HG03521 (cell line): Measurements from ENCODE around the gene TNNI3K.

ENCODE experiments used
- ATAC-seq: cut with Tn5 transposase; IDR thresholded peaks from one replicate; pipeline ENCODE4 v1.9.1; 2021; ENCODE audit warnings: mild to moderate bottlenecking, moderate library complexity; ENCODE audit not compliant: unreplicated experiment

TNNI3K gene

DNA sequence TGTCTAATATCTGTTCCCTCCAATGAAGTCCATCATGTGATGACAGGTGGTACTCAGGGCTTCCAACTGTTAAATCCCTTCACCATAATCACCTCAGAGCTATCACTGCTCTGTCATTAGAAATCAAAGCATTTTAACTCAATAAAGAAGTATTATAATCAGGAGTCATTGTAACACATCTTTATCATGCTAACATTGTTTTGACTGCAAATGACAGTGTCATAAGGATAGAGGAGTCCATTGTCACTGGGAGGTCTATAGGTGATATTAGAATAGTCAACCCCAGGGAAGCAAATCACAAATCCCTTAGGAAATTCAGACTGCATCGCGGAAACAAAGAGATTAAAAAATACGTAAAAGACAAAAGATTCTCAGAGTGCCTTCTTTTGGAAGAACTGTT is 246.4 kb downstream of the TNNI3K start:
- ATAC-seq, result no peak

DNA sequence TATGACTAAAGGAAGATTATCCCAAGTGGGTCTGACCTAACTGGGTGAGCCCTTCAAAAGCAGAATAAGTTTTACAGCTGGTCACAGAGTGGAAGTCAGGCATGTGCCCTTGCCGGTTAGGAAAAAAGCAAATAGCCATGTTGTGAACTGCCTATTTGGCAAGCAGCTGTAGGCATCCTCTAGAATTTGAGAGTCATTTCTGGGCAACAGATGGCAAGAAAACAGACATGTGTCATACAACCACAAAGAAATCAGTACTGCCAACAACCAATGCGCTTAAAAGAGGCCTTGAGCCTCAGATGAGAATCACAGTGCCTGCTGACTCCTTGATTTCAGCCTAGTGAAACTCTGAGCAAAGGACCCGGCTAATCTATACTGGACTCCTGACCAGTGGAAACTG is 250.4 kb downstream of the TNNI3K start:
- no peak for ATAC-seq

DNA sequence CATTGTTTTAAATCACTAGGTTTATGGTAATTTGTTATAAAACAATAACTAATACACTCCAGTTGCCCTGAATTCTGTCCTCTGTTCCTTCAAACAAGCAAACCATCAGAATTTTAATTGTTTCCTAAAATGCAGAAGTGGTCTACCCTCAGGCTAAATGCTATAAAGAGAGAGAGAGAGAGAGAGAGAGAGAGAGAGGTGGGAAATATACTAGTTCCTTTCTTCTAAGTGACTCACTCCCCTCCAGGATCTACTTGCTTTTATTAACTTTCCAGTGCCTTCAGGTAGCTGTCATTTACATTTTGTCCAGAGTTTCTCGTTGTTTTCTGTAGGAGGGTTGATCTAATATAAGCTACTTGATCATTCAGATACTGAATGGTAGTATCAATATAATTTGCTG is 250.8 kb downstream of the TNNI3K start:
- no peak for ATAC-seq

DNA sequence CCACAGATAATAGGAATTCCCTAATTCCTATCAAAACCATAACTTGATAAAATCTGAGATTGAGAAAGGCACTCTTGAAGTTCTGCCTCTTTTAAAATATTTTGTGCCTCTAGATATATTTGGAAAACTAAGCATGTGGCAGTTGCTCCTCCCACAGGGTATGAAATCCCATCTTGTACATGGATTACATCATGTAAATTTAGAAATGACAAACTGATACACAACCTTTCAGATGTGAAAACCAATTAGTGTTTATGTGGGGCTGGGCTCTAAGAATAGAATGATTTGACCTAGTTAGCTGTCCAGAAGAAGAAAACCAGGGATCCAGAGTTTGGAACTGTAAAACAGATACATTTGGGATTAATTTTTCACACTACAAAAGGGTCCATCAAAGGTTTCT is 261.5 kb downstream of the TNNI3K start:
- no peak for ATAC-seq

DNA sequence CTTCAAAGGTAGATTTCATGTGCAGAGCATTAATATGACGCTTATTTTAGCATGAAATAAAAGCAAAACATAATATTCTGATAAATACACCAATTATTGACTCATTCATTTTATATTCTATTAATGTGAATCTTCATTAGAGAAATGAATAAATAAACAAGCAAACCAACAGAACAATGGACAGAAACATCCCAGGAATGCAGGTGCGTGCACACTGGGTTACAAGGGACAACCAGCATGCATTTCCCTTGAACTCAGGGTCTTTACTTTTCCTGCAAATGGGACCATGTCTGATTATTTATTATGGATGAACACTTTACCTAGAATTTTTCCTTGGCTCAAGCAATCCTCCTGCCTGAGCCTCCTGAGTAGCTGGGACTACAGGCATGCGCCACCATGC is 263.7 kb downstream of the TNNI3K start:
- ATAC-seq, result no peak

DNA sequence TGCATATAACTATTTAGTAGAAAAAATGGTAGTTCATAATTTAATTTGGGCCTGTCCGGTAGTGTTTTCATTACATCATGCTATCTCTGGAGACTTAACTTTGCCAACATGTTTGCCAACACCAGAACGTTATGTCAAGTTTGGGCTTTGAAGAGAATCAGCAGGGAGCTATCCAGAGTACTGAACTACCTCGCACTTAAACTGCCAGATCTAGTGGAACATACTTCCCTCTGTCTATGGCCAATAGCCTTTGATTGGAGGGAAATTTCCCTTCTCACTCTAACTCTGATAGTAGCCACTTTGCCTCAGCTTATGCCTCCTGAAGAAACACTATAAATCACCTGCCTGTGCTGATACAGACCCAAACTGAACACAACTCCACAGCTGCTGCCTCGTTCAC is 267.2 kb downstream of the TNNI3K start:
- ATAC-seq, result no peak

DNA sequence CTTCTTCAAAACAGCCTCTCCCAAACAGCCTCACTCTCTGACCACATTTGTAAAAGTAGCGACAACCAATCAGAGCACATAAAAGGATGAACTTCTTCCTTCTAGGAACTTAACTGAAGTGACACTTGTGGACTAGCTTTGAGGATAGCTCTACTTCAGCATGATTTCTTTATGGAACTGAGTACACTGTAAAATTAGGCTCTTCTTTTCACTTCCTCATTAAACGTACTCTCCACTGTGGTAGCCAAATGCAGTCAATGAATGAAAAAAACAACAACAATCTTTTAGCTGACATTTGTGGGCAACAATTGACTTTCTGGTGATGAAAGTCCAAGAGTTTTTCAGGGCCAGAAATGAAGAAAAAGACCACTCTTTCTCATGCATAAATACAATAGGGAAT is 267.7 kb downstream of the TNNI3K start:
- ATAC-seq, result no peak

DNA sequence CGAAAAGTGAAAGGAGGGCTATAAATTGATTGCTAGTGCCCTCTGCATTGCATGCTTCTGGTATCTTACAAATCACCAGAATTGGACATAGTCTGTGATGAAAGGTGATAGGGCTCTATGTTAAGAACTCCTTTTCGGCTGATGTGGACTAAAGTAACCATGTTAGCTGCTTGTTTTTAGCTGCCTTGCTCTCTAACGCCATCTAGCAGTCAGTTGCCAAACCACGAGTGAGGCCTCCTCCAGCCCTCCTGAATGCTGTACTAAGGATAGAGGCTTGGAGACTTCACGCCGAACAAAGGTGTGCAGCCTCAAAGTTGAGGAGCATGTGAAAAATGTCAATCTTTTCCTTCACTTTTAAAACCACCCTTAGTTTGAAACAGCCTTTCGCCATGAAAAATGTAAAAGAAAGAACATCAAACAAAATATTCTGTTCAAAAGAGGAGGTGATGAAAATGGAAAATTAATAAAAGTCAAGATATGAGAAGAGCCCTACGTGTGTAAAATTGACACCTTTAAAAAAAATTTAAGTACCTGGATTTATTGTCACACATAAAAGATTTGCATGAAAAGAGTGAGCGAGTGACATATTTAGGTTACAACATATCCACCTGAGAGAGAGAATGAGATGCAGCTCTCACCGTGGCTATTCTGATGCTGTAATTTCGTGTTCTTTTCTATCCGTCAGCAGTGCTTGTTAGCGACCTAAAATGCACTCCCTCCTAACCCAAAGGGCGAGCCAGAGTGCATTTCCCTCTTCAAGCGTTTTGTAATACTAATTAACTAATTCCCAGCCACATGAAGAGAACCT is 269.1 kb downstream of the TNNI3K start:
- ATAC-seq, result peak; percentile 84

DNA sequence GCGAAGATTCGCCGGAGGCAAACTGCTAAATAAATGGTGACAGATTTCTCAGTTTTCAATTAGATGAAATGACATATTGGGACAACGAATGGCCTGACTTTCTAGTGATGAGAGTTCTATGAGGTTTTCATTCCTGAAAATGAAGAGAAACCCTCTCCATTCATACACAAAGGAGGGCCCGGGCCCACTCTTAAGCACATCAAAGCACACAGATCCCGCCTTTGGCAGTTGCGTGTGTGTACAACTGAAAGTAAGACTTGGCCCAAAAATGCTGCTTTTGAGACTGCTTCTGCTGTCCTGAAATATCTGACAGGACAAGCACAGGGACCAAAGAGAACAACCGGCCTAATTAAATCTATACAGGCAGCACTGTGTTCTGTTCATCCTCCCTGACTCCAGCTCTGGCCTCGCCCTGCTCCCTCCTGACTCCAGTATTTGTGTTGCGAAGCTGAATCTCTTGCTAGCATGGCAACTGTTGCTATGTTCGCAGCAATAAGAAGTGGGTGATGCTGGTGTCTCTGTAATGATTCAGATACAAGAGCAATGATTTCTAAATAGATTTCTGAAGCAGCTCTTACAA is 269.8 kb downstream of the TNNI3K start:
- no peak for ATAC-seq

DNA sequence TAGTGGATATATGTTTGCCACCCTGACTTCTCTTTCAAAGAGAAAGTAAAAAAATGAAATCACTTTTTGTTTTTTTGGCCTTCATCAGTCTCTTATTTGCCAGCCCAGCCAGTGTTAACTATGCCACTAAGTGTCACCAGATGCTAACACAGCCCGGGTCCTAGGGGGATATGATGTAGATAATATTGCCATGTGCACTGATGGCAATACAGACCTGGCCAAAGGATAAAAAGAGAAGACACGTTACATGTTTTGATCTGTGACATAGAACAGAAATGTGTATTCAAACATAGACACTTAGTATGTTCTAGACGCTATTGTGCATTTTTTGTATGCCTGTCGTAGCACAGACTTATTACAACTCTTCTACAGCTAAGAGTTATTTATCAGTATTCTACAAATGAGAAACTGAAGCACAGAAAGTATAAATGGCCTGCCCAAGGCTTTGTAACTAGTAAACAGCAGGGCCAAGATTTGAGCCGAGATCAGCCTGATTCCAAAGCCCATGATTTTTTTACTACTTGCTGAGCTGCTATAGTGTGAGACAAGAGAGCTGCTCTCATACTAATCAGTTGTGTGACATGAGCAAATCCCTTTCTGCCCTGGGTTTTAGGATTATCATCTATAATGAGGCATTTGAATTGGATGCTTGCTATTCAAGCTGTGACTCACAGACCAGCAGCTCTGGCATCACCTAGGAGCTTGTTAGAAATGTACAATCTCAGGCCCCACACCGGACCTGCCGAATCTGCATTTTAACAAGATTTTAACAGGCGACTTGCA is 270.9 kb downstream of the TNNI3K start:
- ATAC-seq, result no peak

DNA sequence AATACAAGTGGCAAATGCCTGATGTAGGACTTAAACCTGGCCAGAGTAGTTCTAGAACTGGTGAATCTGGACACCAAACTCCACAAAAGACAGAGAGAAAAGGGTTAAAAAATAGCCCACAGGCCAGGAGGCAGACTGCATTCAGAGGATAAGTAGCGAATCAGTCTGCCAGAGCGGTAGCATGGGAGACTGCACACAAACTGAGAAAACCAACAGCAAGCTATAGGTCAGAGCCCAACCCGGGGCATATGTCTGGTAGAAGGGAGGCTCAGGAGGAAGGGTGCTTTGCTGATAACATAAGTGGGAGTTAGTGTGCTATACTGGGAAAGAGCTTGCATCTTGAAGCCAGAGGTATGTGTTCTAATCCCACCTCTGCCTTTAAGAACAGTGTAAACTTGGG is 273.3 kb downstream of the TNNI3K start:
- no peak for ATAC-seq

DNA sequence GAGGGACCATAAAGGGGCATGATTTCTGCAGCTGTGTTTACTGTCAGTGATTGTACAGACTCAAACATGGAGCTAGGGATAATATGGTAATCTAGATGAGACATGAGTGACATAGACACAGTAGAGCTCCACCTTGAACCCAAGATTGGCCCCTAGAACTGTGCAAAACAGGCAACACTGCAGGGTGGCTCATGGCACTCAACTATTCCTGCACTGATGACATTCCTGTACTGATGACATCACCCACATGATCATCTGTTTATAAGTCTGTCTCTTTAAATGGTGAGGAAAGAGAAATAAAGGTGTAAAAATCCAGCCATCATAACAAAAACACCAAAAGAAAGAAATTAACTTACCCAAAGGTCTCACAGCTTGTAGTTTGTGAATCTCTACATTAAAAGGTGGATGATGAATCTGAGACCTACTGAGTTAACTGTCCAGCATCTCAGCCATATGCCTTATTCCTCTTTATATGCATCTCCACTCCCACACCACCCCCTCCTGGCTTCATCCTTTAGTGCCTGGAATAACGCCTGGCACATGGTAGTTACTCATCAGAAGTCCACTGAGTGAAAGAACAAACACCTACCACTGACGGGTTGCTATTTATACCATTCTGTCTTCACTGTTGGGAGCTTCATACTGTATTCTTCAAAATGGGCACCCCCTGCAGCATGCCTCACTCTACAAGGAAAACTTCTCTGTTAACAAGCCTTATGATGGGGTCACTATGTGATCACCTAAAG is 277.2 kb downstream of the TNNI3K start, which contains the start of gene LRRC53:
LRRC53 (minus strand) TSS at position 442 of the 746 bp plus-strand sequence. CDS start 29,262 bp downstream, outside the sequence.
- no peak for ATAC-seq

DNA sequence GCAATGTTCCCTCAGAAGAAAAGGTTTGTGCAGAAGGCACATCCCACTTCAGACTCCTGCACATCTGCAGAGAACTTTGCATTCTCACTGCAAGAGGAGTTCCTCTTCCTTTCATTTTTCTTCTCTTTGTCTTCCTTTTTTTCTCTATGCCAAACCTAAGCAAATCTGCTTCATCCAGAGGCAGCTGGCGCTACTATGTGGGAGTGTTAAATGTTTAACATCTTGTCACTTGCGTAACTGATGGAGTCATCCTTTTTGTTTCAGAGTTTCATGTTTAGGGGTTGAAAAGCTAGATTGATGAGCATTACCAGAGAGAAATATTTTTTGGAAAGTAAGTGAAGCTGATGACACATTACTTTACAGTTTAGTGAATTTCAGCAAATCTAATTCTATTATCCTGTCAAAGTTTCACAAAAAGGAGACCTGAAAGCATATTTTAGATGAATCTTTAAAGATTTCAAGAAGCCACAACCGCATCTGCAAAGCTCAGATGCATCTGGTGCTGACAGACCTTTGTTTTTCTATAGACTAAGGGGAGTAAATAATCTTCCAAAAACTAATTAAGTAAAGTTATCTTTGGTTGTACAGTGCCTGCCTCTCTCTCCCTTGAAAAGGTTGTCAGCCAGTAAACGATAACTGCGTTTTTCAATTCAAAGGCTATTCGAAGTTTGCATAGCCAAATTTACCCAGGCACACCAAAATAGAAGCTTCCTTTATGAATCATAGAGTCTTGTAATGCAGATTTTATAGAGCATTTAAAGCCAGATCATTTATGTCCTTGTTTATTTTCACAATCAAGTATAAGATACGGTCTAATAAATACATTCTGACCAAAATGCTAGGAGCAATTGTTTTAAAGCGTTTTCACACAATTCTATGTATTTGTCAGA is 278.5 kb downstream of the TNNI3K start:
- ATAC-seq, result no peak

DNA sequence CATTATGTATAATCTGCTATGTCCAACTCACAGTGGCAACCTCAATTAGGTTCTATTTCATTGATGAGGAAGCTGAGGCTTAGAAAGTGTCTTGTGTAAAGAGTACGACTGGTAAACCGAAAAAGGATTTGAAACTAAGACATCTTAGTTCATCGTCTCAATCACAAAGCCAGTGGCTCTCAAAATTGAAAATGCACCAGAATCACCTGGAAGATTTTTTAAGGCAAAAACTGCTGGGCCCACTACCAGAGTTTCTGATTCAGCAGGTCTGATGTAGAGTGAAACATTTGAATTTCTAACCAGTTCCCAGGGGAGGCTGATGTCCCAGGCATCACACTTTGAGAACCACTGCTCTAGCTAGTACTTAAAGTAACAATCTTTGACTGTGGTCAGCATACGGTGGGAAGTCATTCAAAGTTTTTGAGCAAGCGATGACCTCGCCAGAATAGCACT is 282.4 kb downstream of the TNNI3K start:
- ATAC-seq, result no peak

DNA sequence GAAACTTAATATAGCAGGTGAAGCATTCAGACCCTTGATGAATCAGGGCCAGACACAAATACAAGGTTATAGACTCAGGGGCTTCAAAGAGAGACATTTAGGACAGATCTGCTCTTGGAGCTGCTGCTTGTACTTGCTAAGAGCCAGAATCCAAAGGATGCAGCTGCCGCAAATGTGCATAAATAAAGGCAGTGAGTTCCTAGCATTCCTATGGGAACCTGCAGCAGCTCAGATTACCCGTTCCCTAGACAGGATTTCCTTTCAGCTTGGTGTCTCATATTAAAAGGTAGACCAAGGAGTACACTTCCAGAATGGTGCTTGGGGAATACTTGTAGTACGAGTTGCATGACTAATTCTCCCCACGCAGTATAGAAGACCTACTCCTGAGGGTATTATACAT is 287.0 kb downstream of the TNNI3K start:
- ATAC-seq, result no peak

DNA sequence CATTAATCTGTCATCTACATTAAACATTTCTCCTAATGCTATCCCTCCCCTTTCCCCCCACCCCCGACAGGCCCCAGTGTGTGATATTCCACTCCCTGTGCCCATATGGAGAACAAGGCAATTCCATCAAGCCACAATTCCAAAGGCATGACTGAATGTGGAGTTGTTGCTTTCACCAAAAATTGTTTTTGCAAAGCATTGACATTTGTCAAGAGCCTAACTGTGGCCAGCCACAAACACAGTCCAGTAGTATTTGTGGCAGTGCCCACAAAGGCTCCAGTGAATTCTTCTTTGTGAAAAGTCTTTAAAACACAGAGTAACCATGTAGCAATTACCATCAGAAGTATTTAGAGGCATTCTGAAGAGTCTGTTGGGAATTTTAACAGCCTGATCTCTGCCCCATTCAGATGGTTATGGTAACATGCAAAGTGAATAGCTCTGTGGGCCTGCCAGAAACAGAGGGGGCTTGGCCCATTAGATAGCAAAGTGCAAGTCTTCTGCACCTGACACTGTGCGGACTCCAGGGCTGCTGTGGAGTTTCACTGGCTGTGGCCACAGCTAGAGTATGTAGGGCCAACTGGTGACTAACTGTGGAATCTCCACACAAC is 288.8 kb downstream of the TNNI3K start:
- ATAC-seq, result no peak

DNA sequence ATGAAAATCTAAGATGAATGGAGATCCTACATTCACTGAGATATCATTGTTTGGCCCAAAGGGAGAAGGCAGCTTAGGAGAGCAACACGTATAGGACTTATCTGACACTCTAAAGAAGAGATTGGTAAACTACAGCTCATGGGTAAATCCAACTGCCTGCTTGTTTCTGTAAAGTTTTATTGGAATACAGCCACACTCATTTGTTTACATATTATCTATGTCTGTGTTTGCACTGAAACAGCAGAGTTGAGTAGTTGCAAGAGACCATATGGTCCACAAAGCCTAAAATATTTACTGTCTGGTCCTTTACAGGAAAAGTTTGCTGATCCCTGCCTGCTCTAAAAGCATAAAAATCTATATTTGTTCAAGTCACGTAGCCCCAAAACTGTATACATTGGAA is 291.5 kb downstream of the TNNI3K start:
- ATAC-seq, result no peak

DNA sequence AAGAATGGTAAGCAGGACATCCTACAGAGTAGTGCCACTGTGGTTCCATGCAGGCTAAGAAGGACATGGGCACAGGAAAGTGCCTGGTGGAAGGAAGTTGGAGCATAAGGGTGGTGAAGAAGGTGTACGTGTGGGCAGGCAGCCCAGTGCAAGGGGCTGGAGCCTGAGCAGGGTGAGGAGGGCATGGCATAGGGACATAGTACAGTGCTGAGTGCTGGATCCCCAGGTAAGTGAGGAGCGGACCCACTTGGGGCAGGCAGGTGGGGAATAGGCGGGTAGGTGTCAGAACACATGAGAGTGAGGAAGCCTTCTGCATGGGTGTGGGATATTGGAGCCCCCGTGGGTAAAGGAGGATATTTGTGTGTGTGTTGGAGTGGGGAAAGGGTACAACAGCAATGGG is 292.9 kb downstream of the TNNI3K start:
- ATAC-seq, result no peak

DNA sequence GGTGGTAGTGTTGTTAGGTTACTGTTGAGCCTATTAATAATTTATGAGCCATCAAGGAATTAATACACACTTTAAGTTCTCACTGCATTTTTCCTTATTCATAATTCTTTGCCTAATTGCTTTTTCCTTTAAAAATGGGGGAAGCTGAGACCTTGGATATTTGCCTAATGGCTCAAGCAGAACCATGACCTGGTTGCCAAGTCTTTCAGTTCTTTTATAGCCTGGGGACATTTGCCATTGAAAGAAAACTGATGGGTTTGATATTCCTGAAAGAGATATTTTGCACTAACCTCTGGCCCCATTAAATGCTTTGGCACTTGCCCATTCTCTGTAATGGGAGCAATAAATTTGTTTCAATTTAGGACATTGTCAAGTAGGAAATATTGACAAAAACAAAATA is 295.7 kb downstream of the TNNI3K start:
- ATAC-seq, result no peak

DNA sequence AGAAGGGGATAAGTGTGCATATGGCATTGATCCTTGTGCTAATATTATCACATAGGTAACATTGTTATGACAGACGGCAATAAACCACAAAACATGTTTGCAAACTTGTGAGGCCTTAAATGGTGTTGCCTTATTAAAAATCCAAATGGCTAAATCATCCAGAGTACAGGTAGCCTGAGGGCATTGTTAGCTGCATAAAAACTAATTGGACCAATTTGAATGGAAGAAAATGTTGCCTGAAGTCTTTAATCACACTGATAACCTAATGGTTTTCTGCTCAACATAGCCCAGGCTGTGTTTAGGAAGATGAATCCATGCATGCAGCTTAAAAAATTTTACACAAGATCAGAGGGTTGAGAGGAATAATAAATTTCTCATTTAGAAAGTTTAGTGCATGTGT is 296.6 kb downstream of the TNNI3K start:
- ATAC-seq, result no peak
